Measurements from ENCODE around the gene STK35. TPM values are rescaled to one million over a fixed set of nuclear protein-coding genes. Genes with fewer than 3 reads are reported as not detected.

Gene STK35
- total and polyA plus RNA-seq, 2 of the 13 experiments (the other 11 are each of a cell fraction or from before 2014, with no cell fraction given), result 27.4 to 29.8 TPM

DNA sequence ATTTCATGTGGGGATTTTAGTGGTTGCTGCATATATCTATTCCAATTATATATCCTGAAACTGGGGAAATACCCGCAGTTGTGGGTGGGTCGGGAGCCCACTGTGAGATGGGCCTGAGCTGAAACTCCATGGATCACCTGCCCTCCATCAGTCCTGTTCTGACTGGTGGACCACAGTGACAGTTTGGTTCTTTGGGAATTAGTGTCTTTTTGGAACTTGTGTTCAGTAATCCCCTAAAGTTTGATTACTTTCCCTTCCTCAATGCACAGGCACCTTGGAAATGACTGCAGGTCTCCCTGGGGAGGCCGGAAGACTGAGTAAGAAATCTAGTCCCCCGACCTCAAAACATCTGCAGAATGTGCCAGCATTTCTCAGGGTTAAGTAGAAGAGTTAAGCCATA, 11.3 kb downstream of the STK35 start:
- H3K4me1 ChIP-seq (ENCODE audit: insufficient read depth, low read length), result peaks cover 19% of the 10 kb centered on the region
- no peak overlapping the region for H3K27ac ChIP-seq (ENCODE audit: extremely low read length, insufficient read depth, low read length)
- CTCF ChIA-PET (ENCODE audit: low intra/inter-chr PET ratio, low total read pairs), result no interaction called here
- no peak overlapping the region for H3K4me2 ChIP-seq (ENCODE audit: low read depth, low read length)
- no peak for TF ChIP-seq ZNF3 (CRISPR knock-in tag; IDR thresholded peaks at IDR 0.05)
- no peak for TF ChIP-seq RARA (CRISPR knock-in tag; IDR thresholded peaks at IDR 0.05)
- no peak overlapping the region for H3K4me3 ChIP-seq (replicated peaks in 1 of 3; ENCODE audit: insufficient read depth in 1 of 3, low read depth in 2 of 3, low read length in 3 of 3)
- WGBS (ENCODE audit: low lambda C conversion rate), result over 99% methylated on average over 4 of the region's 4 CpGs
- no TSS peak for BruUV-seq (replicated peaks)
- no peak overlapping the region for H3K9ac ChIP-seq (ENCODE audit: insufficient read depth, low read depth, low read length)
- H3K9me3 ChIP-seq (ENCODE audit: low read length), result no peaks in the 10 kb centered on the region
- in situ Hi-C loops (cut with HindIII; ENCODE audit: extremely low pct_ligation_motif_present, low pct_unique_long_range_greater_than_20kb), result no loop called here
- ATAC-seq, result no peak
- H2AFZ ChIP-seq (ENCODE audit: low read length), result no peak overlapping the region
- H3K27me3 ChIP-seq (ENCODE audit: control insufficient read depth in 1 of 2, insufficient read depth in 2 of 2, low read length in 2 of 2), result no peaks in the 10 kb centered on the region
- DNase-seq (ENCODE audit: low spot score), result no peak
- FAIRE-seq, result no peak
- peaks cover 95% of the 10 kb centered on the region for H3K79me2 ChIP-seq (ENCODE audit: insufficient read depth, low read length)
- H4K20me1 ChIP-seq (ENCODE audit: insufficient read depth, low read length), result peaks cover 71% of the 10 kb centered on the region
- peaks cover 48 to 96% of the 10 kb centered on the region in 2 experiments for H3K36me3 ChIP-seq (replicated peaks in 1 of 2; ENCODE audit: control insufficient read depth in 1 of 2, insufficient read depth in 2 of 2, low read length in 2 of 2)
- intact Hi-C loops (cut with micrococcal nuclease; ENCODE audit: unreplicated experiment), result no loop called here
- POLR2A ChIA-PET, result interaction anchor here (2.0 kb wide), 1 partner anchor 10 kb away, joined by 9 read pairs; no protein-coding TSS in a partner anchor

DNA sequence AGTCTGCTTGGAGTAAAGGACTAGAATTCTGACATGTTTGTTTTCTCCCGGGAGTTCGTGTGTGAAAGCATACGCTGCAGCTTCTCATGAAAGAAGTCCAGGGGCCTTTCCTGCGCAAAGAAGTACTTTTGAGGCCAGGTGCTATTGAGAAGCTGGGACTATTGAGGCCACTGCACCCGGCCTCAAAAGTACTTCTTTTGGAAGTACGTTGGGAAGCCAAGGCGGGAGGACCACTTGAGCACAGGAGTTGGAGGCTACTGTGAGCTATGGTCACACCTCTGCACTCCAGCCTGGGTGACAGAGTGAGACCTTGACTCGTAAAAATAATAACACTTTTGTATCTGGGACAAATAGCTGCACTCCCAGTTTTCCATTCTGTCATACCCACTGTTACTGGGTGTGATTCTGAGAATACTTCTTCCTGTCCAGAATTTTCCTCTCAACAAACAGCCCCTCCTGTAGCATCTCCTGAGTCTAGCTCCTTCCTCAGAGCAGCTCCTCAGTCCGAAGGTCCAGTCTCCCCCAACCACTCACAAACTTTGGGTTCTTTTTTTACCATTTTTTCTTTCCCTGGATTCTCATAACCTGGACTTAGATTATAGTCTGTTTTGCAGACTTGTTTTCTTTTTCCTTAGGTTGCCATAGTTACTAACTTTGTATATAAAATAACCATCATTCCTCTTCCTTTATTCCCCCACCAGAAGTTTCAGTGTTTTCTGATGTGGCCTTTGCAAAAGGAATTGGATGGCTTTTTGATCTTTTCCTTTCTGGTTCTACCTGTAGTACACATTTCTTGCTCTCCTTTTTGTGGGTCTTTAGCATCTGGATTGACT, 12.7 kb downstream of the STK35 start:
- 98% methylated on average over 9 of the region's 9 CpGs for WGBS (ENCODE audit: low lambda C conversion rate)
- in situ Hi-C loops (cut with HindIII; ENCODE audit: extremely low pct_ligation_motif_present, low pct_unique_long_range_greater_than_20kb), result no loop called here

More for the DNA sequence above, 12.7 kb downstream of the STK35 start:
- H3K27me3 ChIP-seq (ENCODE audit: control insufficient read depth in 1 of 2, insufficient read depth in 2 of 2, low read length in 2 of 2), result no peaks in the 10 kb centered on the region
- no peak overlapping the region for H3K4me2 ChIP-seq (ENCODE audit: low read depth, low read length)
- peaks cover 67% of the 10 kb centered on the region for H4K20me1 ChIP-seq (ENCODE audit: insufficient read depth, low read length)
- no peak overlapping the region for H2AFZ ChIP-seq (ENCODE audit: low read length)
- FAIRE-seq (no peak), DNase-seq (ENCODE audit: low spot score) (no peak), ATAC-seq (no peak)
- no peak overlapping the region for H3K9ac ChIP-seq (ENCODE audit: insufficient read depth, low read depth, low read length)
- H3K4me3 ChIP-seq (replicated peaks in 1 of 3; ENCODE audit: insufficient read depth in 1 of 3, low read depth in 2 of 3, low read length in 3 of 3), result no peak overlapping the region
- TF ChIP-seq, protein P1, sequence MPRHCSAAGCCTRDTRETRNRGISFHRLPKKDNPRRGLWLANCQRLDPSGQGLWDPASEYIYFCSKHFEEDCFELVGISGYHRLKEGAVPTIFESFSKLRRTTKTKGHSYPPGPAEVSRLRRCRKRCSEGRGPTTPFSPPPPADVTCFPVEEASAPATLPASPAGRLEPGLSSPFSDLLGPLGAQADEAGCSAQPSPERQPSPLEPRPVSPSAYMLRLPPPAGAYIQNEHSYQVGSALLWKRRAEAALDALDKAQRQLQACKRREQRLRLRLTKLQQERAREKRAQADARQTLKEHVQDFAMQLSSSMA (CRISPR knock-in tag; IDR thresholded peaks at IDR 0.05), result no peak
- TF ChIP-seq RFX1 (IDR thresholded peaks at IDR 0.05), result peak; percentile 51; the same call in 1 of the 2 replicates
- no peak for TF ChIP-seq ZNF75D (CRISPR knock-in tag; IDR thresholded peaks at IDR 0.05; ENCODE audit: borderline replicate concordance)
- intact Hi-C loops (cut with micrococcal nuclease; ENCODE audit: unreplicated experiment), result no loop called here
- no peak overlapping the region for H3K27ac ChIP-seq (ENCODE audit: extremely low read length, insufficient read depth, low read length)
- peaks cover 5% of the 10 kb centered on the region for H3K4me1 ChIP-seq (ENCODE audit: insufficient read depth, low read length)
- H3K79me2 ChIP-seq (ENCODE audit: insufficient read depth, low read length), result peaks cover 94% of the 10 kb centered on the region
- ChIA-PET CTCF (ENCODE audit: low intra/inter-chr PET ratio, low total read pairs) (no interaction called here), POLR2A (interaction anchor here (1.1 kb wide), 1 partner anchor 10 kb away, joined by 3 read pairs; no protein-coding TSS in a partner anchor)
- H3K9me3 ChIP-seq (ENCODE audit: low read length), result no peaks in the 10 kb centered on the region
- BruUV-seq (replicated peaks), result no TSS peak
- H3K36me3 ChIP-seq (replicated peaks in 1 of 2; ENCODE audit: control insufficient read depth in 1 of 2, insufficient read depth in 2 of 2, low read length in 2 of 2), result peaks cover 45 to 98% of the 10 kb centered on the region in 2 experiments

All from HepG2 (cell line).